ENCODE data around the gene APBA2.

Gene APBA2

DNA sequence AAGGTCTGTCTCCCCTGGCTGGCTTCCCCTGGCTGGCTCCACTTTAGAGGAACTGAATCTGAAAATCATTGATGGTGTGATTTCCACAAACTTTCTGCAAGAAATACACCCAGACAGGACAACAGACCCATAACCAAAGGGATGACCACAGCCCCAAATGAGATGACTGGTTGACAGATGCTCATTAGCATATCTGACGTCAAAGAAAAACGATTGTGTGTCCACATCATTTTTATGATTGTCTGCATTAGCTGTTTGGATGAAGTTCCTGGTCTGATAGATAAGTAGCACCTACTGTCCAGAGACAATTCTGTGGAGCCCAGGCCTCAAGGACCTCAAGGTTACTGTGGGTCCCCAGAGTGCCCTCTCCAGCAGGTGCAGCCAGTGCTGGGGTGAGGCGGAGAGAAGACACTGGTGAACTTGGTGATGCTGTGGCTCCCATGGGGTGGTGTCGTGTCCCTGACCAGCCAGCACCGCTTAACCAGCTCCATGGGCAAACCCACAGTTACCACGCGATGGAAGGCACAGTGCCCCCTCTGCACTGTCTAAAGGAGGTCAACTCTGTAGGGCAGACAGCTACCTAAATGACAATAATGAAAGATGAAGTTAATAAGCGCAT lies 256.5 kb downstream of the APBA2 start:
- H3K4me1 ChIP-seq (ENCODE audit: low read length): peaks cover 27% of the 10 kb centered on the region
- no peak for TF ChIP-seq EZH2phosphoT487 (IDR thresholded peaks at IDR 0.05; ENCODE audit: low read depth)
- TF ChIP-seq, protein P1, sequence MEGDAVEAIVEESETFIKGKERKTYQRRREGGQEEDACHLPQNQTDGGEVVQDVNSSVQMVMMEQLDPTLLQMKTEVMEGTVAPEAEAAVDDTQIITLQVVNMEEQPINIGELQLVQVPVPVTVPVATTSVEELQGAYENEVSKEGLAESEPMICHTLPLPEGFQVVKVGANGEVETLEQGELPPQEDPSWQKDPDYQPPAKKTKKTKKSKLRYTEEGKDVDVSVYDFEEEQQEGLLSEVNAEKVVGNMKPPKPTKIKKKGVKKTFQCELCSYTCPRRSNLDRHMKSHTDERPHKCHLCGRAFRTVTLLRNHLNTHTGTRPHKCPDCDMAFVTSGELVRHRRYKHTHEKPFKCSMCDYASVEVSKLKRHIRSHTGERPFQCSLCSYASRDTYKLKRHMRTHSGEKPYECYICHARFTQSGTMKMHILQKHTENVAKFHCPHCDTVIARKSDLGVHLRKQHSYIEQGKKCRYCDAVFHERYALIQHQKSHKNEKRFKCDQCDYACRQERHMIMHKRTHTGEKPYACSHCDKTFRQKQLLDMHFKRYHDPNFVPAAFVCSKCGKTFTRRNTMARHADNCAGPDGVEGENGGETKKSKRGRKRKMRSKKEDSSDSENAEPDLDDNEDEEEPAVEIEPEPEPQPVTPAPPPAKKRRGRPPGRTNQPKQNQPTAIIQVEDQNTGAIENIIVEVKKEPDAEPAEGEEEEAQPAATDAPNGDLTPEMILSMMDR (IDR thresholded peaks at IDR 0.05; ENCODE audit: low read depth, low read length): no peak
- H3K27ac ChIP-seq (ENCODE audit: low read length): no peak overlapping the region
- 0 out of 2 replicates have a peak, but pooled peaks cover 5% of the 10 kb centered on the region for H3K27me3 ChIP-seq (ENCODE audit: low read depth, low read length)
- no peak overlapping the region for H3K4me3 ChIP-seq (ENCODE audit: low read length)
- no peak overlapping the region for H3K9ac ChIP-seq (ENCODE audit: low read length)
- no peak overlapping the region for H2AFZ ChIP-seq (ENCODE audit: low read depth, low read length)
- no peaks in the 10 kb centered on the region for H3K36me3 ChIP-seq (replicated peaks; ENCODE audit: low read depth, low read length)
- no peaks in the 10 kb centered on the region for H3K79me2 ChIP-seq (ENCODE audit: low read length)
- no peaks in the 10 kb centered on the region for H3K9me3 ChIP-seq (ENCODE audit: insufficient read depth, low read length)
- H3K4me2 ChIP-seq (ENCODE audit: low read length): peak overlapping the region; percentile 25
- no peaks in the 10 kb centered on the region for H4K20me1 ChIP-seq (ENCODE audit: insufficient read depth, low read length)

DNA sequence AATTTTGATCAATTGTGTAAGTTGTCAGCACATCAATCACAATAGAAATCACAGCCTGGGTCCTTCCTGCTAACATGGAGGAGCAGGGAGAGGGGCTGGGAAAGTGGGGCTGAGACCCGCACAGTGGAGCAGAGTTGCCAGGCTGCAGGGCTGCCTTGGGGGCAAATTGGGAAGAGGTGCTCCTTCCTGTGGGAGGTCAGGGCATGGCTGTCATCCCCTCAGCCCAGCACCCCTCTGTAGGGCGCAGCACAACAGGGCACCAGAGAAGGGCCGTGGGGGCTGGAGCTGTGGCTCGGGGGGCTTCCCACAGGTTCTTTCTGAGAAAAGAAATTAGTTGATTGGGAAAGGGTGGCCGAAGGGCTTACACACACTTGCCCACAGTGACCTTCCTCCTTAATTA lies 257.5 kb downstream of the APBA2 start:
- no peaks in the 10 kb centered on the region for H3K9me3 ChIP-seq (ENCODE audit: insufficient read depth, low read length)
- H3K4me2 ChIP-seq (ENCODE audit: low read length): no peak overlapping the region
- H3K4me3 ChIP-seq (ENCODE audit: low read length): no peak overlapping the region
- H4K20me1 ChIP-seq (ENCODE audit: insufficient read depth, low read length): no peaks in the 10 kb centered on the region
- no peak overlapping the region for H3K27ac ChIP-seq (ENCODE audit: low read length)
- 0 out of 2 replicates have a peak, but pooled peaks cover 3% of the 10 kb centered on the region for H3K27me3 ChIP-seq (ENCODE audit: low read depth, low read length)
- H3K36me3 ChIP-seq (replicated peaks; ENCODE audit: low read depth, low read length): no peaks in the 10 kb centered on the region
- no peak overlapping the region for H3K9ac ChIP-seq (ENCODE audit: low read length)
- no peaks in the 10 kb centered on the region for H3K79me2 ChIP-seq (ENCODE audit: low read length)
- H3K4me1 ChIP-seq (ENCODE audit: low read length): peaks cover 27% of the 10 kb centered on the region
- TF ChIP-seq, protein P1 (IDR thresholded peaks at IDR 0.05; ENCODE audit: low read depth, low read length): no peak
- no peak for TF ChIP-seq EZH2phosphoT487 (IDR thresholded peaks at IDR 0.05; ENCODE audit: low read depth)
- no peak overlapping the region for H2AFZ ChIP-seq (ENCODE audit: low read depth, low read length)

DNA sequence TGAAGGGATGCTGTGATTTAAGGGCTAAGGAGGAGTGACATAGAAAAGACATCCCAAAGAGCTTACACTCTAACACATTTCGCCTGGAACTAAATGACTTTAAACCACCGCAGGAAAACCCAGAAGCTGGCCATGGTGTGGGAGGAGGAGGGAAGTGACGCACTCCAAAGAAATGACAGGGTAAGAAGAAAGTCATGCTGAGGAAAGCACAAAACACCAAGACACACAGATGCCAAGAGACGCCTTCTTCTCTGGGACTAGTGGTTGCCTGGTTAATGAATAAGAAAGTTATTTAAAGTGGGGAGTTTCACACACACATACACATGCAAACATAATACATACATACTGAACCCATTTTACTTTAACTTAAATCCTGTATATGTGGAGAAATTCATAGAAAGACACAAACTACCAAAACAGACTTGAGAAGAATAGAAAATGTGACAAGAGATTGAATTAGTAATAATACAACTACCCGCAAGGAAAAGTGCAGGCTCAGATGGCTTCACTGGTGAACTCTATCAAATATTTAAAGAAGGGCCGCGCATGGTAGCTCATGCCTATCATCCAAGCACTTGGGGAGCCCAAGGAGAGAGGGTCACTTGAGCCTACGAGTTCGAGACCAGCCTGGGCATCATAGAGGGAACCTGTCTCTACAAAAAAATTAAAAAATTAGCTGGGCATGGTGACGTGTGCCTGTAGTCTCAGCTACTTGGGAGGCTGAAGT lies 258.3 kb downstream of the APBA2 start:
- H2AFZ ChIP-seq (ENCODE audit: low read depth, low read length): no peak overlapping the region
- no peak for TF ChIP-seq EZH2phosphoT487 (IDR thresholded peaks at IDR 0.05; ENCODE audit: low read depth)
- TF ChIP-seq, protein P1 (IDR thresholded peaks at IDR 0.05; ENCODE audit: low read depth, low read length): no peak
- H3K4me2 ChIP-seq (ENCODE audit: low read length): 0 out of 2 replicates have a peak overlapping the region, but pooled peaks have one; percentile 16
- H3K9me3 ChIP-seq (ENCODE audit: insufficient read depth, low read length): no peaks in the 10 kb centered on the region
- no peak overlapping the region for H3K27ac ChIP-seq (ENCODE audit: low read length)
- H4K20me1 ChIP-seq (ENCODE audit: insufficient read depth, low read length): no peaks in the 10 kb centered on the region
- no peak overlapping the region for H3K9ac ChIP-seq (ENCODE audit: low read length)
- H3K4me3 ChIP-seq (ENCODE audit: low read length): no peak overlapping the region
- H3K4me1 ChIP-seq (ENCODE audit: low read length): peaks cover 27% of the 10 kb centered on the region
- 0 out of 2 replicates have a peak, but pooled peaks cover 3% of the 10 kb centered on the region for H3K27me3 ChIP-seq (ENCODE audit: low read depth, low read length)
- H3K36me3 ChIP-seq (replicated peaks; ENCODE audit: low read depth, low read length): no peaks in the 10 kb centered on the region
- no peaks in the 10 kb centered on the region for H3K79me2 ChIP-seq (ENCODE audit: low read length)

DNA sequence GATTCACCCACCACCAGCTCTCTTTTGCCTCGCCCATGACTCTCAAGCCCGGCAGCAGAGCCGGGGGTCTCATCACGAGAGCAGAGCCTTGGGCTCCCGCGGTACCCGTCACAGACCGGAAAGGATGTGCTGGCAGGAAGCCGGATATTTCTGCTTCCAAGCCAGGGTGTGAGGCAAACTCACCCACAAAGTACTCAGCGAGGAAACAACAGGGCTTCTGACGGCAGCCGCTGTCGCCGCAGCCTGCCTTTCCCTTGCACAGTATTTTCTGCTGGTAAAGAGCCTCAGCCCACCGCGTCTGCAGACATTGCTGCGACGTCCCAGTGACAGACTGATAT lies 263.9 kb downstream of the APBA2 start:
- H3K36me3 ChIP-seq (replicated peaks; ENCODE audit: low read depth, low read length): no peaks in the 10 kb centered on the region
- H2AFZ ChIP-seq (ENCODE audit: low read depth, low read length): no peak overlapping the region
- no peak overlapping the region for H3K9ac ChIP-seq (ENCODE audit: low read length)

More for the DNA sequence above, 263.9 kb downstream of the APBA2 start:
- H3K9me3 ChIP-seq (ENCODE audit: insufficient read depth, low read length): no peaks in the 10 kb centered on the region
- H4K20me1 ChIP-seq (ENCODE audit: insufficient read depth, low read length): no peaks in the 10 kb centered on the region
- no peaks in the 10 kb centered on the region for H3K4me1 ChIP-seq (ENCODE audit: low read length)
- H3K27ac ChIP-seq (ENCODE audit: low read length): no peak overlapping the region
- no peak overlapping the region for H3K4me3 ChIP-seq (ENCODE audit: low read length)
- no peak overlapping the region for H3K4me2 ChIP-seq (ENCODE audit: low read length)
- no peak for TF ChIP-seq EZH2phosphoT487 (IDR thresholded peaks at IDR 0.05; ENCODE audit: low read depth)
- TF ChIP-seq, protein P1 (IDR thresholded peaks at IDR 0.05; ENCODE audit: low read depth, low read length): no peak
- 0 out of 2 replicates have a peak, but pooled peaks cover 3% of the 10 kb centered on the region for H3K27me3 ChIP-seq (ENCODE audit: low read depth, low read length)
- H3K79me2 ChIP-seq (ENCODE audit: low read length): no peaks in the 10 kb centered on the region
